Ovary (tissue), 3 donors: ENCODE data around the gene MT1F.

Source experiments
- CTCF ChIP-seq, 3 donors: fragments of 450-650 bp in 2 of 3; fragments of 200-600 bp in 1 of 3; IDR thresholded peaks; one replicate each; pipeline versions ENCODE4 v1.5.1 to v1.8.0; 2016 to 2022; ENCODE audit warnings: antibody characterized with exemption in 3 of 3, mild to moderate bottlenecking in 1 of 3
- EP300 ChIP-seq: sonication (generic); formaldehyde crosslinking; IDR thresholded peaks from one replicate; pipeline ENCODE4 v1.6.1; 2017; ENCODE audit warnings: antibody characterized with exemption
- donor health status: DM: no; HTN: no; CAD: no.

GRCh38 chr16:56700195-56700594 lies 42.4 kb downstream of the MT1F start:
- TF ChIP-seq CTCF (IDR thresholded peaks at IDR 0.05): no peak
- TF ChIP-seq EP300: no peak
